Measurements from ENCODE around the gene HSD17B2.
"Not testable (repeated sequence)": the region's sequence is repeated elsewhere in the genome, so short reads cannot be mapped to it uniquely, and the experiment has no call there.

Gene HSD17B2

DNA sequence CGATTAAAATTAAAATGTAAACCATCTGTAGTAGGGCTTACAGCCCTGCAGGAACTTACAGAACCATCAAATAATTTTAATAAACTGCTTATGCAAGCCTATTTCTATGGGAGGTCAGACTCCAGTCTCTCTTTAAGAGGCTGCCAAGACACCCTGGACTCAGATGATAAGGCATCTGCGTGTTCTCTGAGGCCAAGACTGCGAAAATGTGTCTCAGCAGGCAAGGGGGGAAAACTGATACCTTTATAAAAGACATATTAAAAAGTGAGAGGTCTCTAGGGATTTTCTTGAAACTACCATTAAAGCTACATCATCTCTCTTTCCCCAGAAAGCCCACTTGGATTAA lies 102.7 kb downstream of the HSD17B2 start:
- DNase-seq, result no peak

DNA sequence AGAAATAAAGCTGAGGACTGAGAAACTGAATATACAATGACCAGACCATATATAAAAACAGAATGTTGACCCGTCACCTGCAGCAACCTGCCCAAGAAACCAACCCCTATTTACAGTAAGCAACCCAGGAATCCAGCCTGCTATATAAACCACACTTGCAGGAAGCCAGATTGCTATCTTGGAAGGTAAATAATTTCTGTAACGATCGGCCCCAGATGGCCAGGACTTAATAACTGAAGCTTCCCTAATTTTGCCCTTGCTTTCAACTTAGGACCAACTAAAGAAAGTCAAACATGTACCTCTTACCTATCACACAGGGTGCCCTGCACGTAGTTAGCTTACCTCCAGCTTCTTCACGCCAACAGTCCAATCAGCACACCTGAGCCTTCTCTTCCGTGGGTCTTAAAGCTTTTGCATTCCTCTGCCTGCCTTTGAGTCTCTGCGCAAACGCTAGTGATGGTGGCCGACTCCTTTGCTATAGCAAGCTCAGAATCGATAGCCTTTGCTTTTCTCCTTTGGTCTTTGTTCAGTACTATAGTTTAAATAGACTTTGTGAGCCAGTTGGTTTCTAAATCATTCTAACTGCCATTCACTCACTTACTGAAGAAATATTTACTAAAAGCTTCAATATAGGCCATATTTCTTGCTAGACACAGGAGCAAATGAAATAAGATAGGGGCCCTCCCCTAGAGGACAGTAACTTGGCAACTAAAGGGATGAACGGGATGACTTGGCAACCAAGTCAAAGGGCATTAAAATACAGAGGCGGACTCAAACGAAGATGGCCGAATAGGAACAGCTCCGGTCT lies 103.6 kb downstream of the HSD17B2 start:
- DNase-seq, result no peak

GRCh38 chr16:82139286-82139571 lies 104.2 kb downstream of the HSD17B2 start:
- DNase-seq, result not testable (repeated sequence)

DNA sequence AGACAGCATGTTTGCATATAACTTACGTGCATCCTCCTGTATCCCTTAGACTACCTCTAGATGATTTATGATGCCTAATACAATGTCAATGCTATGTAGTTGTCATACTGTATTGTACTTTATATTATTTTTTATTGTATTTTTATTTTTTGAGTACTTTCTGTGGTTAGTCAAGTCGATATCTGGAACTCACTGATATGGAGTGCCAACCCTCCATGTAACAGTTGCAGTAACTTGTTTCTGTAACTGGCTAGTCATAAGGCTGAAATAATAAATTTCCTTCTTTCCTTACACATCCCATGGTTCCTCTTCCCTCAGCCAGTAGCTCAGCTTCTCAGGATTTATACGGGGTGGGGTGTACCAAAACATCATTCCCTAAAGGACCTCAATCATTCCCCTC lies 111.5 kb downstream of the HSD17B2 start:
- no peak for DNase-seq

DNA sequence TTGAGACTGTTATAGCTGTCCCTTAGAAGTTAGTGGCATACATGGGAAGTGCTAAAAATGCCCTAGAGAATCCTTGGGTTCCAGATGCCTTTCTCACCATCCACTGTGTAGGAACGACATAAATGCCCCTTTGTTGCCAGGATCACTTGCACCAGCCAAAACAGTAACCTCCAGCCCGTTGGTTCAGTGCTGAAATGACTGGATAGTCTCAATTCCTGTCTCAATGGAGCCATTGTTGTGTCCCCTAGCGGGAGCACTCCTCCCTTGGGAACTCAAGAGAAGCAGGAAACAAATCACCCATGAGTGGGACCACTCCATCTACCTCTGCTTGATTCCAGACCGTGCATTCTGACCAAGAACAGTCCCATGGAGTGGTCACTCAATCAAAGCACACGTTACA lies 111.9 kb downstream of the HSD17B2 start:
- DNase-seq, result no peak

DNA sequence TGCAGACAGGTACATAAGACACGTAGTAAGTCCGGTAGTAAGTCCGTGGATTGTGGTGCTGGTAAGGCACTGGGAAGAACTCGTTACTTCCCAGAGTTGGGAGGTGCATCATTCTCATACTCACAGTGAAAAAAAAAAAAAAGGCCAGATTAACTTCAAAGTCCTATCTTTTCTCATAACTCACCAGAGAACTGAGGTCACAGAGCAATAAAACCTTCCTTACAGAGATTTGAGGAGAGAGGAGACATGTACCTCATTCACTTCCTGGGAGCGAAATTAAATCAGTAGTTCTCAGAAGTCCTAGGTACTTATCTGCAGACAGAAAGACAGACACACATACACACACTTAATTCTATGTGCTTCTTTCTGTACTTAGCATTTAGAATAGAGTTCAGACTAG lies 112.5 kb downstream of the HSD17B2 start:
- no peak for DNase-seq
